ENCODE results near the gene NKAIN2. TPM values are rescaled to one million over a fixed set of nuclear protein-coding genes. Genes with fewer than 3 reads are reported as not detected.

The NKAIN2 gene
- total and polyA plus RNA-seq, 12 donors: 0.07 to 3.0 (median 0.28) TPM; not detected in 1

DNA sequence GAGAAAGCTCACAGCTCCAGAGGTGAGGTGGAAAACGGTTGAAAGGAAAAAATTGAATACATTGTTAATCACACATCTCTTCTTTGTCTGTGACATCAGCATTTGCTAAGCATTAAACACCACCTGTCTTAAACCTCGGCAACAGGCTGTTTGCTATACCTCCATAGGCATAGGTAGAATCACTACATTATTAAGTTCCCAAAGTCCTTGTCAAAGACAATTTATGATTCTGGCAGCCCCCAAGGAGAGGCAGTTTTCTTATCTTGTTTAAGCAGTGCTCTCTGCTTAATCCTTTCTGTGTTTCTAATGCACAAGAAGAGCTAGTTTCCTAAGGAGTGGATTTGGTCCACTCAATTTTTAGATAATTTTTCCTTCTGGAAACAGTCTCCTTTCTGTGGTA, 249.7 kb downstream of the NKAIN2 start:
- H3K27ac ChIP-seq: no peak overlapping the region
- no peak overlapping the region for H3K4me3 ChIP-seq
- whole genome bisulfite sequencing, 2 donors: 79 to 81% methylated on average over 2 of the region's 2 CpGs
- H3K9me3 ChIP-seq: no peaks in the 10 kb centered on the region
- no peaks in the 10 kb centered on the region for H3K4me1 ChIP-seq
- intact Hi-C loops (cut with DNase I): loop anchor here in 1 of 10 donors (5.0 kb wide), 1 partner anchor 251 kb away; the partner anchor contains the start of gene NKAIN2
- DNase-seq (no peak), ATAC-seq (no peak)
- TF ChIP-seq CTCF (IDR thresholded peaks at IDR 0.05): no peak
- H3K36me3 ChIP-seq: no peaks in the 10 kb centered on the region
- H3K27me3 ChIP-seq: no peaks in the 10 kb centered on the region

GRCh38 chr6:124054034-124054433, 250.4 kb downstream of the NKAIN2 start:
- Histone ChIP-seq H3K27me3 (no peaks in the 10 kb centered on the region), H3K36me3 (no peaks in the 10 kb centered on the region), H3K4me1 (no peaks in the 10 kb centered on the region), H3K4me3 (no peak overlapping the region), H3K9me3 (no peaks in the 10 kb centered on the region), H3K27ac (no peak overlapping the region)
- DNase-seq: no peak
- intact Hi-C loops (cut with DNase I): loop anchor here in 1 of 10 donors (5.0 kb wide), 1 partner anchor 252 kb away; the partner anchor contains the start of gene NKAIN2
- ATAC-seq: no peak
- no peak for TF ChIP-seq CTCF (IDR thresholded peaks at IDR 0.05)

- Histone ChIP-seq H3K36me3 (no peaks in the 10 kb centered on the region), H3K4me3 (no peak overlapping the region), H3K27me3 (no peaks in the 10 kb centered on the region), H3K27ac (no peak overlapping the region), H3K9me3 (no peaks in the 10 kb centered on the region), H3K4me1 (no peaks in the 10 kb centered on the region)
- intact Hi-C loops (cut with DNase I): no loop called here
- DNase-seq (no peak), ATAC-seq (no peak)
- TF ChIP-seq CTCF (IDR thresholded peaks at IDR 0.05): no peak
These were observed 251.7 kb downstream of the NKAIN2 start for GRCh38 chr6:124055395-124055794.

DNA sequence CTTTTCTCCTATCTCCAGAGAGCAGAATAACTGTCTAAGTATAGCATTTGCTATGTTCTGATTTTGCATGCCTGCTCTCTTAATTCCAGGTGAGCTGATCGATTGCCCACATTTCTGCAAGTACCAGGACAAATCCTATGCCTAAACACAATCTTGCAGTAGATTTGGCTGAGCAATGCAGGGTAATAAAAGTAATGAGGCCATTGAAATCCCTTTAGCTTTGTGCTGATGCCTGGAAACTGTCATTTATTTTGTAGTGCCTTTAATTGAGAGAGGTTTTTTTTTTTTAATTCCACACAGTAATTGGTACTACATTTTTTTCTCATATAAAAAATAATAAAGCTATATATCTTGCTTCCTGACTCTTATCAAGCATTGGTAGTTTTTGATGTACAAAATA, 252.3 kb downstream of the NKAIN2 start:
- no peaks in the 10 kb centered on the region for H3K4me1 ChIP-seq
- 68 to 81% methylated on average over 1 of the region's 1 CpG for WGBS, 2 donors
- H3K27me3 ChIP-seq: no peaks in the 10 kb centered on the region
- no peaks in the 10 kb centered on the region for H3K9me3 ChIP-seq
- DNase-seq (no peak), ATAC-seq (no peak)
- no peak overlapping the region for H3K27ac ChIP-seq
- H3K36me3 ChIP-seq: no peaks in the 10 kb centered on the region
- intact Hi-C loops (cut with DNase I): no loop called here
- no peak overlapping the region for H3K4me3 ChIP-seq
- TF ChIP-seq CTCF (IDR thresholded peaks at IDR 0.05): no peak

Measured in heart right ventricle (tissue), 16 donors.